Activated effector memory CD4-positive, alpha-beta T cell treated with Interleukin-2 at 50 U/mL for 16 hours (primary cell): ENCODE measurements around the gene UBE2Q1.
A peak's percentile ranks its signal among the peaks of the same experiment; 100 is the strongest.
"Not testable (repeated sequence)": the region's sequence is repeated elsewhere in the genome, so short reads cannot be mapped to it uniquely, and the experiment has no call there.

Experiments
- DNase-seq: peaks from one replicate; pipeline ENCODE4 v3.0.0-alpha.2; 2020

The UBE2Q1 gene

GRCh38 chr1:154549202-154549770, 9.2 kb downstream of the UBE2Q1 start:
- no peak for DNase-seq

GRCh38 chr1:154548028-154548427, 10.4 kb downstream of the UBE2Q1 start:
- no peak for DNase-seq

- no peak for DNase-seq
Observed at GRCh38 chr1:154547105-154547732, 11.2 kb downstream of the UBE2Q1 start.

- peak; percentile 18 for DNase-seq
Observed at GRCh38 chr1:154546264-154547063, 12.0 kb downstream of the UBE2Q1 start.

GRCh38 chr1:154541231-154541630, 17.2 kb downstream of the UBE2Q1 start:
- DNase-seq: no peak

GRCh38 chr1:154539486-154540483, 18.7 kb downstream of the UBE2Q1 start:
- DNase-seq: no peak

- no peak for DNase-seq
Observed at GRCh38 chr1:154536570-154536969, 21.9 kb downstream of the UBE2Q1 start.

GRCh38 chr1:154533952-154534844, 24.3 kb downstream of the UBE2Q1 start:
- DNase-seq: no peak

- DNase-seq: not testable (repeated sequence)
Observed at GRCh38 chr1:154531950-154532349, 26.5 kb downstream of the UBE2Q1 start.

- DNase-seq: no peak
Observed at GRCh38 chr1:154529308-154529707, 29.2 kb downstream of the UBE2Q1 start.

GRCh38 chr1:154527192-154527591, 31.3 kb downstream of the UBE2Q1 start:
- DNase-seq: no peak

- DNase-seq: no peak
Observed at GRCh38 chr1:154524881-154525280, 33.6 kb downstream of the UBE2Q1 start.

GRCh38 chr1:154521695-154522094, 36.8 kb downstream of the UBE2Q1 start:
- DNase-seq: no peak

GRCh38 chr1:154520333-154520732, 38.1 kb downstream of the UBE2Q1 start:
- no peak for DNase-seq

GRCh38 chr1:154519591-154519991, 38.9 kb downstream of the UBE2Q1 start:
- no peak for DNase-seq

GRCh38 chr1:154517661-154518060, 40.8 kb downstream of the UBE2Q1 start:
- no peak for DNase-seq

- no peak for DNase-seq
Observed at GRCh38 chr1:154514066-154514553, 44.4 kb downstream of the UBE2Q1 start.

- no peak for DNase-seq
Observed at GRCh38 chr1:154512760-154513159, 45.7 kb downstream of the UBE2Q1 start.

- DNase-seq: no peak
Observed at GRCh38 chr1:154503898-154504297, 54.6 kb downstream of the UBE2Q1 start.

GRCh38 chr1:154502744-154503115, 55.7 kb downstream of the UBE2Q1 start:
- no peak for DNase-seq

GRCh38 chr1:154502066-154502743, 56.3 kb downstream of the UBE2Q1 start, which contains the start of the genes SHE and TDRD10:
SHE (minus strand) TSS chr1:154502412; CDS start chr1:154502026, 386 bp downstream.
TDRD10 (plus strand) TSS chr1:154502219; CDS start chr1:154506904, 4,685 bp downstream.
- no peak for DNase-seq
